Smooth muscle cell of the coronary artery (primary cell): ENCODE results near the gene ZNF618. TPM values are rescaled to one million over a fixed set of nuclear protein-coding genes. Genes with fewer than 3 reads are reported as not detected.

Experiments used
- total RNA-seq: library from RNA; depleted of rRNA; stranded (reverse); fragments of >200 nt; gene quantifications from 2 replicates; pipeline ENCODE4 v1.2.3, GENCODE V29; 2014; ENCODE audit warnings: low replicate concordance

ZNF618 gene, protein sequence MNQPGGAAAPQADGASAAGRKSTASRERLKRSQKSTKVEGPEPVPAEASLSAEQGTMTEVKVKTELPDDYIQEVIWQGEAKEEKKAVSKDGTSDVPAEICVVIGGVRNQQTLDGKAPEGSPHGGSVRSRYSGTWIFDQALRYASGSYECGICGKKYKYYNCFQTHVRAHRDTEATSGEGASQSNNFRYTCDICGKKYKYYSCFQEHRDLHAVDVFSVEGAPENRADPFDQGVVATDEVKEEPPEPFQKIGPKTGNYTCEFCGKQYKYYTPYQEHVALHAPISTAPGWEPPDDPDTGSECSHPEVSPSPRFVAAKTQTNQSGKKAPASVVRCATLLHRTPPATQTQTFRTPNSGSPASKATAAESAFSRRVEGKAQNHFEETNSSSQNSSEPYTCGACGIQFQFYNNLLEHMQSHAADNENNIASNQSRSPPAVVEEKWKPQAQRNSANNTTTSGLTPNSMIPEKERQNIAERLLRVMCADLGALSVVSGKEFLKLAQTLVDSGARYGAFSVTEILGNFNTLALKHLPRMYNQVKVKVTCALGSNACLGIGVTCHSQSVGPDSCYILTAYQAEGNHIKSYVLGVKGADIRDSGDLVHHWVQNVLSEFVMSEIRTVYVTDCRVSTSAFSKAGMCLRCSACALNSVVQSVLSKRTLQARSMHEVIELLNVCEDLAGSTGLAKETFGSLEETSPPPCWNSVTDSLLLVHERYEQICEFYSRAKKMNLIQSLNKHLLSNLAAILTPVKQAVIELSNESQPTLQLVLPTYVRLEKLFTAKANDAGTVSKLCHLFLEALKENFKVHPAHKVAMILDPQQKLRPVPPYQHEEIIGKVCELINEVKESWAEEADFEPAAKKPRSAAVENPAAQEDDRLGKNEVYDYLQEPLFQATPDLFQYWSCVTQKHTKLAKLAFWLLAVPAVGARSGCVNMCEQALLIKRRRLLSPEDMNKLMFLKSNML
- 8.9 and 9.1 TPM in 2 replicates for total RNA-seq

DNA sequence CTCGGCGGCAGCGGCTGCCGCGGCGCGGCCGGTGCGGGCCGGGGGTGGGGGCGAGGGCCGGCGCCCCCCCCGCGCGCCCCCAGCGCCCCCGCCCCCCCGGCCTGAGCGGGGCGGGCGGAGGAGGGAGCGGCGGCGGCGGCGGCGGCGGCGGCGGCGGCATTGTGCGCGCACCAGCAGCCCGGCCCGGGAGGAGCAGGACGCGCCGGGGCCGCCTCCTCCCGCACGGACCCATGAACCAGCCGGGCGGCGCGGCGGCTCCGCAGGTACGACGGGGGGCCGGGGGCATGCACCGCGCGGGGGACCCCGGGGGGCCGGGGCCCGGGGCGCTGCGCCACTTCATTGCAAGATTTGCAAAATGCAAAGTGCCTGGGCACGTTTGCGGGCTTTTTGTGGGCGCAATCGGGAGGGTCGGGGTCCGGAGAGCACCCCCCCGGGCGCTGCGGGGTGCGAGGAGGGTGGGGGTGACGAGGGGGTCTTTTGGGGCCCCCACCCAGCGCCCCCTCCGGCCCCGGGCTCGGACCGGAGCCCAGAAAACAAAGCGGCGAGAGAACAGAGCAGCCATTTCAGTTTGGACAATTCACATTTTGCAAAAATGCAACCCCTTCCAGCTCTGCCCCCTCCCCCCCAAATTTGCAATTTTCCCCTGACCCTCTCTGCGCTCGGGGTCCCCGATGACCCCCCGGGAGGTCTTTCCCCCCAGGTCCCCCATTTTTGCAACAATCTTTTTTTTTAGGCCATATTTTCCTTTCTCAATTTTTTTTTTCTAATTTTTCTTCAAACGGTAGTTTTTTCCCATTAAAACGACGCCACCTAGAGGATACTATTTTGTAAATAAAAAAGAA lies at the start of gene ZNF618:
TSS of gene ZNF618 (plus strand) at position 159 of the 842 bp plus-strand sequence. CDS start at position 231, 72 bp downstream.

DNA sequence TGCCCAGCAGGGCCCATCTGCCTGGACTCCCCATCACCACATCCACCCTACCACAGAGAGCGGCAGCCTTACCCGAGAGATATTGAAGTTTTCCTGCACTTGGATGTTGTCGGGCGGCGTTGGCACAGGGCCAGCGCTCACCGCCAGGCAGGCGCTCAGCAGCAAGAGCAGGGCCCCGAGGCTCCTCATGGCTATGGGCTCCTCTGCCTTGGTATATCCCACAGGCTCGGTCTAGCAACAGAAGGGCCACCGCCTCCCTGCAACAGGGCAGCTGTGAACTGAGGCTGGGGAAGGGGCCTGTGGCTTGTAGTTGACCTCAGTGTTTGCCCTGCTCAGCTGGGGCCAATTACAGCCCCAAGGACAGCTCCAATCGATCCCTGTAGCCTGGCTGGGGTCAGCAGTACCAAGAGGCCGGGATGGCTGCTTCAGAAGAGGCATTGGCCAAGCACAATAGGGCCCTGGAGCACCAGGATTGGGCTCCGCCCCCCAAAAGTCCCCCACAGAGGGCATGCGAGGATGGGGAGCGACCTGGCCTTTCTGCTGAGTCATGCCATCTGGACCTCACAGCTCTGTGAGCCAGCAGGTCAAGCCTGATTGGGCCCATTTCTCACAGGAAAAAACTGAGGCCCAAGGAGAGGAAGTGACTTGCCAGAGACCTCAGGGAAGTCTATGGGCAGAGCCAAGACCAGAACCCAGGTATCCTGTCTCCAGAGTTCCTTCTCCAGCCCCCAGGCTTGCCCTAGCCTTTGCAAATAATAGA lies 202.1 kb downstream of the ZNF618 start, which contains the start of gene AMBP:
TSS of gene AMBP (minus strand) at position 280 of the 760 bp plus-strand sequence. CDS start at position 189, 91 bp downstream.

DNA sequence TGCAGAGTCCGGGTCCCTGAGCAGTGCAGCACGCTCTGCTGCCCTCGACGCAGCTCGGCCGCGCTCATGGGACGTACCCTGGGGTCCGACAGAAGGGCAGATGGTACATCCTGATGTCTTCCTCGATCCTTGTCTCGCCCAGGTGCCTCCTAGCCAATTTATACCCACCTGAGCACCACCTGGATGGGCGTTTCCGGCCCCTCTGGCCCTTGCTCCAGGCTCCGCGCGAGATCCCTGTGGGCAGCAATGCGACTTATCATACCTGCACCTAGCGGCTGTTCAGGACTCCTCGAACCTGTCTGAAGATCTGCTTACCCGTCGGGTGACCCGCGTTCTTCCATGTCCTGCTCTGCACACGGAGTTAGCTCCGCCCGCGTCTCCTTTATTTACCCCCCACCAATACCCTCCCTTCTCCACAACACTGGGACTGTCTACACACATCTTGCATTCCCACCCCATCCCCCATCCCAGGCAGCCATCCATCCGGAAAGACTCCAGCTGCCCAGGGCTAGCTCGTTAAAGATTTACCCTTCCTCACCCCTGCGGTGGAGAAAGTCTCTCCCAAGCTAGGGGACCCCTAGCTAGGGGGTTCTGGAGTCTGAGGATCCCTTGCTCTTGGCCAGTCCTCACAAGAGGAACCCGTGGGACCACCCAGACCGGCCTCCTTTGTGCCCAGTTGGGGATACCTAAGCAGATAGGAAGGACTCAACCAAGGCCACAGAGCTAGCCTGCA lies 223.0 kb downstream of the ZNF618 start, which contains the start of gene KIF12:
TSS of gene KIF12 (minus strand) at position 357 of the 733 bp plus-strand sequence. CDS start at position 341, 16 bp downstream.

Other genes starting within 250 kb of the ZNF618 start
- 0.08 and 0.12 TPM in 2 replicates for gene AMBP, start 202.0 kb downstream of the ZNF618 start, total RNA-seq
- gene KIF12, start 223.0 kb downstream of the ZNF618 start, total RNA-seq, result under 0.01 TPM in 1 of 2 replicates, not detected in the other